Spleen (tissue), 11 donors: ENCODE results near the gene PRRX2. TPM values are rescaled to one million over a fixed set of nuclear protein-coding genes. Genes with fewer than 3 reads are reported as not detected.

Source experiments
- DNase-seq: peaks from one replicate; pipeline ENCODE4 v3.0.0-alpha.2; 2020
- H3K27ac ChIP-seq, 8 donors: fragments of 200-600 bp; sonication (generic) in 7 of 8; 1 replicate in 4 of 8; 2 replicates in 4 of 8; pipeline versions ENCODE4 v1.5.0 to v1.8.0; 2016 to 2021; ENCODE audit warnings: inconsistent platforms in 4 of 8, mild to moderate bottlenecking in 4 of 8, moderate library complexity in 1 of 8
- H3K27me3 ChIP-seq, 7 donors: fragments of 200-600 bp; sonication (generic) in 6 of 7; replicated peaks in 1 of 7; 1 replicate in 4 of 7; 2 replicates in 3 of 7; pipeline versions ENCODE4 v1.5.0 to v1.8.0; 2016 to 2021; ENCODE audit warnings: inconsistent platforms in 3 of 7, mild to moderate bottlenecking in 1 of 7
- H3K36me3 ChIP-seq, 6 donors: fragments of 200-600 bp; sonication (generic) in 5 of 6; 1 replicate in 4 of 6; 2 replicates in 2 of 6; pipeline versions ENCODE4 v1.5.0 to v1.8.0; 2016 to 2021; ENCODE audit warnings: inconsistent platforms in 2 of 6
- H3K4me1 ChIP-seq, 6 donors: fragments of 200-600 bp; sonication (generic) in 5 of 6; 1 replicate in 3 of 6; 2 replicates in 3 of 6; pipeline versions ENCODE4 v1.5.0 to v1.8.0; 2016 to 2021; ENCODE audit warnings: inconsistent platforms in 3 of 6
- H3K4me3 ChIP-seq, 8 donors: fragments of 200-600 bp; sonication (generic) in 7 of 8; 1 replicate in 4 of 8; 2 replicates in 4 of 8; pipeline versions ENCODE4 v1.5.0 to v1.8.0; 2016 to 2021; ENCODE audit warnings: inconsistent platforms in 4 of 8, mild to moderate bottlenecking in 4 of 8, moderate library complexity in 2 of 8
- H3K9me3 ChIP-seq, 8 donors: fragments of 200-600 bp; sonication (generic) in 7 of 8; 1 replicate in 4 of 8; 2 replicates in 4 of 8; pipeline versions ENCODE4 v1.5.0 to v1.8.0; 2016 to 2021; ENCODE audit warnings: inconsistent platforms in 4 of 8
- CTCF ChIP-seq, 11 experiments: fragments of 200-600 bp in 7 of 11; fragments of 450-650 bp in 4 of 11; sonication (generic) in 4 of 11; IDR thresholded peaks in 8 of 11; conservative IDR thresholded peaks in 3 of 11; 1 replicate in 7 of 11; 2 replicates in 4 of 11; pipeline versions ENCODE4 v1.4.0 to v1.8.0; 2016 to 2021; ENCODE audit warnings: antibody characterized with exemption in 11 of 11, inconsistent platforms in 4 of 11, mild to moderate bottlenecking in 1 of 11
- POLR2A ChIP-seq, 3 donors: fragments of 450-650 bp; IDR thresholded peaks; one replicate each; pipeline ENCODE4 v1.5.1; 2017; ENCODE audit warnings: antibody characterized with exemption in 3 of 3, mild to moderate bottlenecking in 1 of 3
- POLR2AphosphoS5 ChIP-seq, 3 donors: sonication (generic); formaldehyde crosslinking; IDR thresholded peaks; one replicate each; pipeline ENCODE4 v1.5.1; 2017; ENCODE audit warnings: antibody characterized with exemption in 3 of 3
- WGBS, 5 donors: extraction: QIAGEN DNeasy Blood & Tissue Kit in 3 of 5; methylation state at CpG; one replicate each; pipeline versions ENCODE4 v1.1.5 to v1.1.7; 2013 to 2018; 5-methylcytosine and 5-hydroxymethylcytosine counted together
- intact Hi-C: fragments of 100-400 bp; cut with DNase I; formaldehyde crosslinking; loops from one replicate; pipeline ENCODE4 v1.15.0; 2023; ENCODE audit warnings: low total_unique reads
- polyA plus RNA-seq, 3 donors: library from polyadenylated mRNA; stranded (reverse); fragments of 200-250 nt; gene quantifications; one replicate each; pipeline ENCODE4 v1.2.1, GENCODE V29; 2013
- total RNA-seq, 7 donors: library from RNA; depleted of rRNA in 3 of 7; stranded (reverse); fragments of >200 nt in 3 of 7; fragmentation: NEBNext Ultra II Directional in 4 of 7; extraction: Animal tissue kit (Norgen Biotek cat#: 25700) in 4 of 7; gene quantifications; one replicate each; pipeline versions ENCODE4 v1.1.0 to v1.2.1, GENCODE V29; 2016 to 2021
- donor health status: healthy with polysubstance abuse.
- donor health status: DM: no; HTN: no; CAD: no; lungs with moderate emphysema.
- donor health status: DM: no; HTN: no; CAD: no.
- donor health status: Bipolar disorder and iron deficiency.
- donor health status: healthy.
- donor health status: DM: no; HTN: no; CAD: no.
- donor health status: DM: yes; HTN: yes; CAD: no.

PRRX2 gene
- total and polyA plus RNA-seq, 10 donors, result 0.32 to 1.5 (median 0.54) TPM; not detected in 5

DNA sequence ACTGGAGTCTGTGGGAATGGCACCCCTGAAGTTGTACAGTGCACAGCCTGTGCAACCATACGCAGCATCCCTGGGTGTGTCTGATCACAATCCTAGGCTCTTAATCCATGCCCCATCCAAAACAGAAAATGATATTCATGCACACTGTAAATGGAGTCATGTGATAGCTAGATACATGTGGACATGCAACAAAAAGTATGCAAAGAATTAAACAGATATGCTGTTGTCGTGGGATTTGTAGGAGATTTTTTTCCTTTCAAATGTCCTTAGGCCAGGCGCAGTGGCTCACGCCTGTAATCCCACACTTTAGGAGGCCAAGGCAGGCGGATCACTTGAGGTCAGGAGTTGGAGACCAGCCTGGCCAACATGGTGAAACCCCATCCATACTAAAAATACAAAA is 36.1 kb downstream of the PRRX2 start:
- no peak for DNase-seq
- 85 to 90% (median 87%) methylated on average over 5 of the region's 5 CpGs for whole genome bisulfite sequencing, 5 donors
- no peaks in the 10 kb centered on the region for H3K36me3 ChIP-seq
- H3K4me3 ChIP-seq, result no peak overlapping the region
- H3K27ac ChIP-seq, result no peak overlapping the region
- H3K9me3 ChIP-seq, result no peaks in the 10 kb centered on the region
- intact Hi-C loops, result no loop called here
- H3K27me3 ChIP-seq, result peaks cover 3 to 85% (median 27%) of the 10 kb centered on the region in 7 donors
- peaks cover 0 to 27% (median 10%) of the 10 kb centered on the region in 6 donors for H3K4me1 ChIP-seq
- no peak for TF ChIP-seq POLR2AphosphoS5 (IDR thresholded peaks at IDR 0.05)

DNA sequence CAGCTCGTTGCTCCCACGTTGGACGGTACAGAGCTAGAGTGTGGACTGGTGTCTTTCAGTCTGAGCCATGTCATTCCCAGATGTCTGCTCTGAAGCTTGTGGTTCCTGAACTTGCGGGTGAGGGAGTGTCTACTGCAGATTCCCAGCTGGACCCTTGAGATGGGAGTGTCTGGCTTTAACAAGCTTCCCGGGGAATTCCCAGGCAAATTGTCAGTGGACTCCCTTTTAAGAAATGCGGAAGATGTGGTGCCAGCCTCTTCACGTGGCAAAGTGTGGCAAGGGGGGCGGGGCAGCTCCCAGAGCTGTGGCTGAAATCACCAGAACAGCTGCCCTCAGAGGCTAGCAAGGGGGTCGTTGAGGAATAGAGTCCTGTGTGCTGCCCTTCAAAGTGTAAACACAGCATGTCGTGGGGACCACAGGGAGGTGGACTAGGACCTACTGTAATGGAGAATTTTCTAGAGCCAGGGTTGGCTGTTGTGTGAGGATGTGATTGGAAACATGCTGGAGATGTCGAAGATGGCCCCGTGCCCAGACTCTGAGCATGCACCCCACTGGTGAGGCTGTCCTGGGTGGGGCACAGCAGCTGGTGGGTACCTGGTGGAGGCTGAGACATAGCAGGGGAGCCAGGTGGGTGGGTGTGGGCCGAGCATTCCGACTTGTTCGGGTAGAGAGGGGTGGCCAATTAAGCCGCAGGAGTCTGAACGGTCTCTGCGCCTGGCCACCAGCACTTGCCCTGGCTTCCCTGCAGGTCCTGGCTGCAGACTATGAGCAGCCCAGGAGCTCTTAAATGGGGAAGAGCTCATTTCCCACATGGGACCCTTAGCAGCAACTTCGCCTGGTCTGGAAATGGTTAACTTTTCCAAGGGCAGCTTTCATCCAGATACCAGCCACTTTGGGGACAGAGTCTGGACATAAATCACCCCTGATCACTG is 37.4 kb downstream of the PRRX2 start:
- H3K4me1 ChIP-seq, result peaks cover 0 to 16% (median under 1%) of the 10 kb centered on the region in 6 donors
- DNase-seq, result no peak
- intact Hi-C loops, result no loop called here
- no peak overlapping the region for H3K27ac ChIP-seq
- no peaks in the 10 kb centered on the region for H3K9me3 ChIP-seq
- TF ChIP-seq POLR2AphosphoS5 (IDR thresholded peaks at IDR 0.05) (no peak), CTCF (IDR thresholded peaks at IDR 0.05 in 8 of 11, conservative IDR thresholded peaks at IDR 0.05 in 3 of 11) (no peak), POLR2A (IDR thresholded peaks at IDR 0.05) (no peak)
- no peak overlapping the region for H3K4me3 ChIP-seq
- H3K36me3 ChIP-seq, result no peaks in the 10 kb centered on the region
- 53 to 68% (median 66%) methylated on average over 18 to 19 of the region's 19 CpGs for WGBS, 5 donors
- peaks cover 0 to 72% (median 14%) of the 10 kb centered on the region in 7 donors for H3K27me3 ChIP-seq

GRCh38 chr9:129703667-129704355 is 38.4 kb downstream of the PRRX2 start:
- no peaks in the 10 kb centered on the region for H3K9me3 ChIP-seq
- H3K27me3 ChIP-seq, result peaks cover 0 to 62% (median 6%) of the 10 kb centered on the region in 7 donors
- H3K4me1 ChIP-seq, result peaks cover 0 to 11% (median 0%) of the 10 kb centered on the region in 6 donors
- intact Hi-C loops, result no loop called here
- WGBS, 5 donors, result 67 to 90% (median 86%) methylated on average over 16 to 17 of the region's 17 CpGs
- H3K36me3 ChIP-seq, result no peaks in the 10 kb centered on the region
- H3K4me3 ChIP-seq, result no peak overlapping the region
- no peak overlapping the region for H3K27ac ChIP-seq
- DNase-seq, result no peak
- no peak for TF ChIP-seq CTCF (IDR thresholded peaks at IDR 0.05 in 8 of 11, conservative IDR thresholded peaks at IDR 0.05 in 3 of 11)
- TF ChIP-seq POLR2A (IDR thresholded peaks at IDR 0.05), result no peak
- TF ChIP-seq POLR2AphosphoS5 (IDR thresholded peaks at IDR 0.05), result no peak

DNA sequence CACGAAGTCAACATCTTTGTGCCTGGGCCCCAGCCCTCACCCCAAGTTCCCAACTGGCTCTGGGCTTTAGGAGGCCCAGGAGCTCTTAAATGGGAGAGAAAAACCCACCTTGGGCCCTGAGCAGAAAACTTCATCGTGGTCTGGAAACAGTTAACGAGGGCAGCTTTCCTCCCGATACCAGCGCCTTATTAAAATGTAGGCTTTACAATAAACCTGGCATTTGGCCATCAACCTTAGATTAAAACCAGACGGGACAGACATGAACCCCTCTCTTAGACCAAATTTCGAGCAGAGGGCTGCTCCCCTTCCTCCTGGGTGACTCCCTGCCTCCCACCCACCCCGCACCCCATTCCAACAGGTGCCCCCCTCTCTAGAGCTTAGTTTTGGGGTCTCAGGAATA is 39.4 kb downstream of the PRRX2 start:
- H3K4me1 ChIP-seq, result peaks cover 0 to 11% (median 0%) of the 10 kb centered on the region in 6 donors
- H3K36me3 ChIP-seq, result no peaks in the 10 kb centered on the region
- no peak for DNase-seq
- H3K4me3 ChIP-seq, result no peak overlapping the region
- intact Hi-C loops, result no loop called here
- WGBS, 5 donors, result 74 to 88% (median 78%) methylated on average over 8 of the region's 8 CpGs
- peaks cover 0 to 52% (median under 1%) of the 10 kb centered on the region in 7 donors for H3K27me3 ChIP-seq
- H3K9me3 ChIP-seq, result no peaks in the 10 kb centered on the region
- H3K27ac ChIP-seq, result no peak overlapping the region
- TF ChIP-seq POLR2AphosphoS5 (IDR thresholded peaks at IDR 0.05) (no peak), CTCF (IDR thresholded peaks at IDR 0.05 in 8 of 11, conservative IDR thresholded peaks at IDR 0.05 in 3 of 11) (no peak), POLR2A (IDR thresholded peaks at IDR 0.05) (no peak)
